Measurements from ENCODE around the gene PLA2G1B. TPM values are rescaled to one million over a fixed set of nuclear protein-coding genes. Genes with fewer than 3 reads are reported as not detected.
A peak's percentile ranks its signal among the peaks of the same experiment; 100 is the strongest.

The PLA2G1B gene
- total RNA-seq, 1 donor from 2014 or later: not detected

DNA sequence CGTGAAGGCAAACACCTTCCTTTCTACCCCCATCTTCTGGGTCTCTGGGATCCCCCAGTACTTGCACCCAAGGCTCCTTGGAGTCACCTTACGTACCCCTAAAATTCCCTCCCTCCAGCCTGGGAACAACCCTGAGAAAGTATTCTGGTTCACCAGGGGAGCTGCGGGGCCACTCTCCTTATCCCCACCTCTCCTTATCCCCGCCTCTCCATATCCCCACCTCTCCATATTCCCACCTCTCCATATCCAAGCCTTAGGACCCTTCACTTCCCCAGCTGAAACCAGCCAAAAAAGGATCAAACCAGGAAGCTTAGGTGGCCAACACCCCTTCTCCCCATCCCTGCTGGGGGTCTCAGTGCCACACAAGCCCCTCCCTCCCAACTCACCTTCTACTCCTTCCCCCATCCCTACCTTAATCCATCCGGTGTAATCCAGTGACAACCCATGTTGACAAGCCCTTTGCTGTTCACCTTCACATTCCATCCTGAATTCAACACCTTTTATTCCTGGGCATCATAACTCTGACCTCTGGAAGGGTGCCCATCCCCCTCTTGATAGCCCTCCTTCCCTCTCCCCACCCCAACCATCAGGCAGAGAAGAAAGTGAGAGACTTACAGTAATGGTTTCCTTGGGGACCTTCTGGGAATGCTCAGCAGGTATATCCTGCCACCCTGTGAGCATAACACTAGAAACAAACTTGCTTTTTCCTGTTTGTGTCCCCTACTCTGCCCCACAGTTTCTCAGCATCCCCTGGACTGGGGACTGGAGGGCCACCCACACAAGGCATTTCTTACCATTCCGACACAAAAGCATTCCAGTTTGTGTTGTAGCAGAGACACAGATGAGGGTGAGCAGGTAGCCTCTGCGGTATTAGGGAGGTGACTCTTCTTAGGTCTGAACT is 43.0 kb upstream of the PLA2G1B start:
- Mint-ChIP-seq H3K9me3 (no peaks in the 10 kb centered on the region), H3K4me1 (peaks cover 44% of the 10 kb centered on the region), H3K27me3 (ENCODE audit: low read depth) (peaks cover 26% of the 10 kb centered on the region), H3K36me3 (ENCODE audit: low read depth) (peaks cover 15% of the 10 kb centered on the region), H3K4me3 (peak overlapping the region; percentile 95), H3K27ac (ENCODE audit: unreplicated experiment) (peak overlapping the region; percentile 97)
- DNase-seq (ENCODE audit: low read depth, low spot score): no peak
- TF ChIP-seq, protein P1, sequence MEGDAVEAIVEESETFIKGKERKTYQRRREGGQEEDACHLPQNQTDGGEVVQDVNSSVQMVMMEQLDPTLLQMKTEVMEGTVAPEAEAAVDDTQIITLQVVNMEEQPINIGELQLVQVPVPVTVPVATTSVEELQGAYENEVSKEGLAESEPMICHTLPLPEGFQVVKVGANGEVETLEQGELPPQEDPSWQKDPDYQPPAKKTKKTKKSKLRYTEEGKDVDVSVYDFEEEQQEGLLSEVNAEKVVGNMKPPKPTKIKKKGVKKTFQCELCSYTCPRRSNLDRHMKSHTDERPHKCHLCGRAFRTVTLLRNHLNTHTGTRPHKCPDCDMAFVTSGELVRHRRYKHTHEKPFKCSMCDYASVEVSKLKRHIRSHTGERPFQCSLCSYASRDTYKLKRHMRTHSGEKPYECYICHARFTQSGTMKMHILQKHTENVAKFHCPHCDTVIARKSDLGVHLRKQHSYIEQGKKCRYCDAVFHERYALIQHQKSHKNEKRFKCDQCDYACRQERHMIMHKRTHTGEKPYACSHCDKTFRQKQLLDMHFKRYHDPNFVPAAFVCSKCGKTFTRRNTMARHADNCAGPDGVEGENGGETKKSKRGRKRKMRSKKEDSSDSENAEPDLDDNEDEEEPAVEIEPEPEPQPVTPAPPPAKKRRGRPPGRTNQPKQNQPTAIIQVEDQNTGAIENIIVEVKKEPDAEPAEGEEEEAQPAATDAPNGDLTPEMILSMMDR (conservative IDR thresholded peaks at IDR 0.05): no peak

DNA sequence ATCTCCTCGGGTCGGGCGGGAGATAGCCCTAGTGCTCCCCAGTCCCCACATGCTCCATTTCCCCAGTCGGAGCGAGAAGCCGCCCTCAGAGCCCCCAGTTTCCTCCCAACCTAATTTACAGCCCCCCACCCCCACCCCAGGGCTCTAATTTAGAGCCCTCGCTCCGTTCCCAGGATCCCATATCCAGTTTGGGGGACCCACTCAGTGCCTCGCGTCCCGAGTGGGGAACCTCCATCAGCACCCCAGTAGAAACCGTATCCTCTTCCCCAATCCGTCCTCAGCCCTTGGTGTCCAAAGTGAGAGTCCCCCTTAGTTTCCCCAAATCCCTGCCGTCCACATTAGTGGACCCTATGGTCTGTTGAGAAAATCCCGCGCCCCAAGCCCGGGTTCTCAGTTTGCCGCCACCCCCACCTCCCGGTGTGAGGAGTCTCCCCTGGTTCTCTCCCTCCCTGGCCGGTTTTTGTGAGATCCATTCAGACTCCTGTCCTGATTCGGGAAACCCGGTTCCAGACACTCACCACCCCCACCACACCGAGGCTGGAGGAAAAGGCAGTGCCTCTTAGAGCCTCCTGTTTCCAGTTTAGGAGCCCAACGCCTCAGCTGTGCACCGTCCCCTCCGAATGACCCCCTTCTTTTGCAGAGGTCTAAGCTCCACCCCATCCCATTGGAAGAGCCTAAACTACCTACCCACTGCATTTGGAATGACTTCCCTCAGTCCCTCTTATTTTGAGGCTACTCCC is 42.2 kb upstream of the PLA2G1B start:
- Mint-ChIP-seq H3K4me1 (peaks cover 51% of the 10 kb centered on the region), H3K27me3 (ENCODE audit: low read depth) (peaks cover 26% of the 10 kb centered on the region), H3K27ac (ENCODE audit: unreplicated experiment) (peak overlapping the region; percentile 97), H3K36me3 (ENCODE audit: low read depth) (peaks cover 21% of the 10 kb centered on the region), H3K4me3 (peak overlapping the region; percentile 95), H3K9me3 (no peaks in the 10 kb centered on the region)
- no peak for DNase-seq (ENCODE audit: low read depth, low spot score)
- TF ChIP-seq, protein P1 (conservative IDR thresholded peaks at IDR 0.05): no peak

DNA sequence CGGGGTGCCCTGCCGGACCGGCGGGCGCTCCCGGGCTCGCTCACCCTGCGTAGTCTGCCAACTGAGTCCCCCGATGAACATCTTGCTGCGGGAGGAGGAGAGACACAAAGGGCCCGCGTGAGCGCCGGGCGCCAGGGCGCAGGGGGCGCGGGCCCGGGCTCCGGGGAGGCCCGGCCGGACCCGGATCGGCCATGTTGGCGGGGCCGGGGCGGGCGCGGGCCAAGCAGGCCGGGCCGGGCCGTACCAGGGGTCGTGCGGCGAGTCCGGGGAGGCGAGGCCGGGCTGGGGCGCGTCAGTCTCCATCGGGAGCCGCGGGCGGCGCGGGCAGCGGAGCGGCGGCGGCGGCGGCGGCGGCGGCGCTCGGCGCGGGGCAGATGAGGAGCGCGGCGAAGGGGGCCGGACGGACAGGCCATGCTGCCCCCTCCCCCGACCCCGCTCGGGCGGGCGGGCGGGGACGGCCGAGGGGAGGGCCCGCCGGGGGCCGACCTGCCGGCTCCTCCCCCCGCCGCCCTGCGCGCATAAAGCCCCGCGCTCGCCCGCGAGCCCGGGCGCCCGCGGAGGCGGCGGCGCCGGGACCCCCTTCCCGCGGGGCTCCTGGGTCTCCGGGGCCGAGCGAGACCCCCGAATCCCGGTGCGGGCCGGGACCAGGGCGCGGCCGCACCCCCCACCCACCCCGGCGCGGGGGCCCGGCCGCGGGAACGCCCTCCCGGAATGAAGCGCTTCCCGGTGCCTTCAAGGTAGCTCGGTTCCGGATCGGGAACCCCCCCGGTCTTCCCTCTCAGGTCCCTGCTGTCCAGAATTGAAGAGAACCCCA is 41.4 kb upstream of the PLA2G1B start, which contains the start of gene MSI1:
MSI1 (minus strand) TSS at position 376 of the 814 bp plus-strand sequence; CDS start at position 303, 73 bp downstream.
- Mint-ChIP-seq H3K9me3 (no peaks in the 10 kb centered on the region), H3K27me3 (ENCODE audit: low read depth) (peaks cover 26% of the 10 kb centered on the region), H3K4me1 (peaks cover 56% of the 10 kb centered on the region), H3K27ac (ENCODE audit: unreplicated experiment) (peak within 1 kb of the TSS; percentile 97), H3K36me3 (ENCODE audit: low read depth) (peaks cover 25% of the 10 kb centered on the region), H3K4me3 (peak within 1 kb of the TSS; percentile 99)
- DNase-seq (ENCODE audit: low read depth, low spot score): peak; percentile 30
- TF ChIP-seq, protein P1 (conservative IDR thresholded peaks at IDR 0.05): no peak

DNA sequence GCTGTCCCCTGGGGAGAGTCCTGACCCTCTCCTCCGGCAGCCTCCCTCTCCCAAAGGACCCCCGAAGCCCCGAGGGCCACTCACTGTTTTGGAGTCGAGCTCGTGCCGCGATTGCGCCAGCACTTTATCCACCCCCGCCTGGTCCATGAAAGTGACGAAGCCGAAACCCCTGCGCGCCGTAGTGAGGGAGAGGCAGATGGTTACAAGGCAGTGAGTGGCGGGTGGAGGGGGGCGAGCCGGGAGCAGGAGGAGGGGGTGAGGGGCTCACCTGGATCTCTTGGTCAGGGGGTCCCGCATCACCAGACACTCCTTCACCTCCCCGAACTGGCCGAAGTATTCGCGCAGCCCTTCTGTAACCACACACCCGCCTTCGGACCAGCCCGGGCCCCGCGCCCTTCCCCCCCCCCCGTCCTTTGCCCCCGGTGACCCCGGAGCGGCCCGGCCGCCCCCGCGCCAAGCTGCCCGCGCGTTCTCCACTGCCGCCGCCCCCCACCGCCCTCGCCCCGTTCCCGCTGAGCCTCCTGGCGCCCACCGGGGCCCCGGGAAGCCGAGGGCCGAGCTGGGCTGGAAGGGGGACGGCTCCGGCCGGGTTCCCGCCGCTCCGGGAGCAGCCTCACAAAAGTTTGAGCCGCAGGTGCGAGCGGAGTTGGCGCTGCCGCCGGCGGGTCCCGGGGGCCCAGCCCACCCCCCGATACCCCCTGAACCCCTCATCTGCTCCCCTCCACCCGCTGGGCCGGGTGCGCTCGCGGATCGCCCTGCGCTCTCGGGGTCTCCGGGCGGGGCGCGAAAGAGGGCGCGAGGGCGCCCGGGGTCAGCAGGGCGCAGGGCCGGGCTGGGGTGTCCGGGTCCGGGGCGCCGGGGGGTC is 40.6 kb upstream of the PLA2G1B start:
- TF ChIP-seq, protein P1 (conservative IDR thresholded peaks at IDR 0.05): no peak
- H3K4me1 Mint-ChIP-seq: peaks cover 63% of the 10 kb centered on the region
- no peaks in the 10 kb centered on the region for H3K9me3 Mint-ChIP-seq
- H3K27ac Mint-ChIP-seq (ENCODE audit: unreplicated experiment): peak overlapping the region; percentile 90
- peaks cover 31% of the 10 kb centered on the region for H3K27me3 Mint-ChIP-seq (ENCODE audit: low read depth)
- no peak for DNase-seq (ENCODE audit: low read depth, low spot score)
- peaks cover 32% of the 10 kb centered on the region for H3K36me3 Mint-ChIP-seq (ENCODE audit: low read depth)
- peak overlapping the region; percentile 99 for H3K4me3 Mint-ChIP-seq
